GM18526 (cell line): Measurements from ENCODE around the gene GAST.

Source experiments
- POLR2A ChIP-seq: IDR thresholded peaks from 3 replicates; pipeline ENCODE4 v1.6.1; 2011; ENCODE audit not compliant: insufficient read length; ENCODE audit errors: extremely low read depth

The GAST gene

GRCh38 chr17:41695954-41696757 lies 16.0 kb upstream of the GAST start:
- no peak for TF ChIP-seq POLR2A

- TF ChIP-seq POLR2A: no peak
Measured at GRCh38 chr17:41697122-41697962, 14.8 kb upstream of the GAST start.

GRCh38 chr17:41702712-41703111 lies 9.4 kb upstream of the GAST start:
- TF ChIP-seq POLR2A: no peak

- TF ChIP-seq POLR2A: no peak
Measured at GRCh38 chr17:41705271-41705991, 6.7 kb upstream of the GAST start.

GRCh38 chr17:41707803-41708669 lies 4.1 kb upstream of the GAST start:
- TF ChIP-seq POLR2A: no peak

GRCh38 chr17:41710472-41711090 lies 1.6 kb upstream of the GAST start:
- TF ChIP-seq POLR2A: no peak

GRCh38 chr17:41717408-41718286 lies 5.5 kb downstream of the GAST start:
- TF ChIP-seq POLR2A: no peak

GRCh38 chr17:41718287-41718645 lies 6.1 kb downstream of the GAST start:
- TF ChIP-seq POLR2A: no peak

- TF ChIP-seq POLR2A: no peak
Measured at GRCh38 chr17:41722231-41722630, 10.1 kb downstream of the GAST start.

GRCh38 chr17:41723801-41724475 lies 11.8 kb downstream of the GAST start:
- TF ChIP-seq POLR2A: no peak

- no peak for TF ChIP-seq POLR2A
Measured at GRCh38 chr17:41724476-41725050, 12.4 kb downstream of the GAST start.

- TF ChIP-seq POLR2A: no peak
Measured at GRCh38 chr17:41725134-41725533, 13.0 kb downstream of the GAST start.
